Osteocyte (in vitro differentiated cells): Measurements from ENCODE around the gene MRPL55. TPM values are rescaled to one million over a fixed set of nuclear protein-coding genes. Genes with fewer than 3 reads are reported as not detected.

ENCODE experiments used
- DNase-seq: peaks from one replicate; pipeline ENCODE4 v3.0.0; 2021; ENCODE audit warnings: mixed read lengths; ENCODE audit not compliant: unreplicated experiment; ENCODE audit errors: extremely low spot score
- H3K27ac Mint-ChIP-seq: one replicate; pipeline ENCODE4 v1.8.0; 2021; ENCODE audit warnings: mild to moderate bottlenecking, mixed read lengths; ENCODE audit not compliant: unreplicated experiment
- H3K27me3 Mint-ChIP-seq: one replicate; pipeline ENCODE4 v1.8.0; 2021; ENCODE audit warnings: mixed read lengths; ENCODE audit not compliant: unreplicated experiment
- H3K36me3 Mint-ChIP-seq: one replicate; pipeline ENCODE4 v1.8.0; 2021; ENCODE audit warnings: mixed read lengths; ENCODE audit not compliant: unreplicated experiment
- H3K4me1 Mint-ChIP-seq: one replicate; pipeline ENCODE4 v1.8.0; 2021; ENCODE audit warnings: mixed read lengths; ENCODE audit not compliant: unreplicated experiment
- H3K4me3 Mint-ChIP-seq: one replicate; pipeline ENCODE4 v1.8.0; 2021; ENCODE audit warnings: mild to moderate bottlenecking, moderate library complexity, mixed read lengths; ENCODE audit not compliant: unreplicated experiment
- H3K9me3 Mint-ChIP-seq: one replicate; pipeline ENCODE4 v1.8.0; 2021; ENCODE audit warnings: mixed read lengths; ENCODE audit not compliant: unreplicated experiment
- CTCF ChIP-seq: fragments of 200-600 bp; sonication (generic); IDR thresholded peaks from 2 replicates; pipeline ENCODE4 v1.5.0; 2021; ENCODE audit warnings: antibody characterized with exemption, mild to moderate bottlenecking, moderate library complexity
- total RNA-seq: library from RNA; stranded (reverse); gene quantifications from 2 replicates; pipeline ENCODE4 v1.2.1, GENCODE V29; 2021

The MRPL55 gene
- total RNA-seq, 1 donor from 2014 or later = 46.1 TPM

GRCh38 chr1:228061411-228062084 is 47.6 kb downstream of the MRPL55 start:
- H3K27me3 Mint-ChIP-seq = peaks cover 41% of the 10 kb centered on the region
- no peaks in the 10 kb centered on the region for H3K36me3 Mint-ChIP-seq
- no peak for TF ChIP-seq CTCF
- H3K9me3 Mint-ChIP-seq = no peaks in the 10 kb centered on the region
- no peak overlapping the region for H3K4me3 Mint-ChIP-seq
- DNase-seq = no peak
- no peak overlapping the region for H3K27ac Mint-ChIP-seq
- peaks cover 3% of the 10 kb centered on the region for H3K4me1 Mint-ChIP-seq

DNA sequence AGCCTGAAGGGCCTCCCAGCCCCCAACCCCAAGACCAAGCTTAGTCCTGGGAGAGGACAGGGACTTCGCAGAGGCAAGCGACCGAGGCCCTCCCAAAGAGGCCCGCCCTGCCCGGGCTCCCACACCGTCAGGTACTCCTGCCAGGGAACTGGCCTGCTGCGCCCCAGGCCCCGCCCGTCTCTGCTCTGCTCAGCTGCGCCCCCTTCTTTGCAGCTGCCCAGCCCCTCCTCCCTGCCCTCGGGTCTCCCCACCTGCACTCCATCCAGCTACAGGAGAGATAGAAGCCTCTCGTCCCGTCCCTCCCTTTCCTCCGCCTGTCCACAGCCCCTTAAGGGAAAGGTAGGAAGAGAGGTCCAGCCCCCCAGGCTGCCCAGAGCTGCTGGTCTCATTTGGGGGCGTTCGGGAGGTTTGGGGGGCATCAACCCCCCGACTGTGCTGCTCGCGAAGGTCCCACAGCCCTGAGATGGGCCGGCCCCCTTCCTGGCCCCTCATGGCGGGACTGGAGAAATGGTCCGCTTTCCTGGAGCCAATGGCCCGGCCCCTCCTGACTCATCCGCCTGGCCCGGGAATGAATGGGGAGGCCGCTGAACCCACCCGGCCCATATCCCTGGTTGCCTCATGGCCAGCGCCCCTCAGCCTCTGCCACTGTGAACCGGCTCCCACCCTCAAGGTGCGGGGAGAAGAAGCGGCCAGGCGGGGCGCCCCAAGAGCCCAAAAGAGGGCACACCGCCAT is 48.5 kb downstream of the MRPL55 start:
- no peak for DNase-seq
- Mint-ChIP-seq H3K27me3 (peaks cover 46% of the 10 kb centered on the region), H3K9me3 (no peaks in the 10 kb centered on the region), H3K4me3 (no peak overlapping the region), H3K4me1 (peaks cover 3% of the 10 kb centered on the region), H3K36me3 (no peaks in the 10 kb centered on the region), H3K27ac (no peak overlapping the region)
- no peak for TF ChIP-seq CTCF

- peaks cover 50% of the 10 kb centered on the region for H3K27me3 Mint-ChIP-seq
These were observed 49.3 kb downstream of the MRPL55 start for GRCh38 chr1:228059634-228060457.

GRCh38 chr1:228058949-228059633 is 50.0 kb downstream of the MRPL55 start:
- no peak for DNase-seq
- H3K27me3 Mint-ChIP-seq = peaks cover 50% of the 10 kb centered on the region
- H3K9me3 Mint-ChIP-seq = no peaks in the 10 kb centered on the region
- no peak overlapping the region for H3K27ac Mint-ChIP-seq
- no peak for TF ChIP-seq CTCF
- no peaks in the 10 kb centered on the region for H3K36me3 Mint-ChIP-seq
- H3K4me3 Mint-ChIP-seq = no peak overlapping the region
- H3K4me1 Mint-ChIP-seq = peaks cover 3% of the 10 kb centered on the region

More at GRCh38 chr1:228059634-228060457, 49.3 kb downstream of the MRPL55 start:
- Mint-ChIP-seq H3K27ac (no peak overlapping the region), H3K36me3 (no peaks in the 10 kb centered on the region), H3K9me3 (no peaks in the 10 kb centered on the region), H3K4me1 (peaks cover 3% of the 10 kb centered on the region), H3K4me3 (no peak overlapping the region)
- DNase-seq = no peak
- TF ChIP-seq CTCF = no peak
